ENCODE data around the gene INO80. TPM values are rescaled to one million over a fixed set of nuclear protein-coding genes. Genes with fewer than 3 reads are reported as not detected.
"Not testable (repeated sequence)": the region's sequence is repeated elsewhere in the genome, so short reads cannot be mapped to it uniquely, and the experiment has no call there.

The INO80 gene
- total RNA-seq, 1 donor from 2014 or later = 31.7 TPM

- DNase-seq (ENCODE audit: extremely low spot score in 2 of 2) = no peak
- Histone ChIP-seq H3K27me3 (no peaks in the 10 kb centered on the region), H3K4me3 (no peak overlapping the region), H3K36me3 (peaks cover 0 to 38% of the 10 kb centered on the region in 2 donors), H3K27ac (no peak overlapping the region), H3K4me1 (no peaks in the 10 kb centered on the region), H3K9me3 (no peaks in the 10 kb centered on the region)
- intact Hi-C loops (cut with DNase I) = no loop called here
- TF ChIP-seq POLR2AphosphoS5 (IDR thresholded peaks at IDR 0.05; ENCODE audit: insufficient read depth in 1 of 2, low read depth in 1 of 2) (no peak), POLR2A (IDR thresholded peaks at IDR 0.05) (no peak), CTCF (IDR thresholded peaks at IDR 0.05) (no peak)
Observed at GRCh38 chr15:41096178-41096577, 19.9 kb downstream of the INO80 start.

GRCh38 chr15:41085029-41085428, 31.1 kb downstream of the INO80 start:
- DNase-seq (ENCODE audit: extremely low spot score in 2 of 2) = no peak
- Histone ChIP-seq H3K27me3 (no peaks in the 10 kb centered on the region), H3K9me3 (no peaks in the 10 kb centered on the region), H3K4me3 (no peak overlapping the region), H3K36me3 (peaks cover 0 to 73% of the 10 kb centered on the region in 2 donors), H3K4me1 (no peaks in the 10 kb centered on the region), H3K27ac (no peak overlapping the region)
- intact Hi-C loops (cut with DNase I) = no loop called here
- TF ChIP-seq CTCF (IDR thresholded peaks at IDR 0.05) (no peak), POLR2A (IDR thresholded peaks at IDR 0.05) (no peak), POLR2AphosphoS5 (IDR thresholded peaks at IDR 0.05; ENCODE audit: insufficient read depth in 1 of 2, low read depth in 1 of 2) (no peak)

GRCh38 chr15:41080144-41080543, 35.9 kb downstream of the INO80 start:
- no peak for DNase-seq (ENCODE audit: extremely low spot score in 2 of 2)
- Histone ChIP-seq H3K4me3 (no peak overlapping the region), H3K27me3 (no peaks in the 10 kb centered on the region), H3K27ac (no peak overlapping the region), H3K9me3 (no peaks in the 10 kb centered on the region), H3K36me3 (peaks cover 0 to 67% of the 10 kb centered on the region in 2 donors), H3K4me1 (no peaks in the 10 kb centered on the region)
- TF ChIP-seq POLR2A (IDR thresholded peaks at IDR 0.05) = no peak
- no peak for TF ChIP-seq CTCF (IDR thresholded peaks at IDR 0.05)
- no peak for TF ChIP-seq POLR2AphosphoS5 (IDR thresholded peaks at IDR 0.05; ENCODE audit: insufficient read depth in 1 of 2, low read depth in 1 of 2)
- intact Hi-C loops (cut with DNase I) = no loop called here

- H3K27me3 ChIP-seq = no peaks in the 10 kb centered on the region
- peaks cover 0 to 67% of the 10 kb centered on the region in 2 donors for H3K36me3 ChIP-seq
- intact Hi-C loops (cut with DNase I) = no loop called here
- no peaks in the 10 kb centered on the region for H3K9me3 ChIP-seq
- H3K4me1 ChIP-seq = no peaks in the 10 kb centered on the region
- DNase-seq (ENCODE audit: extremely low spot score in 2 of 2) = no peak
- no peak overlapping the region for H3K27ac ChIP-seq
- H3K4me3 ChIP-seq = no peak overlapping the region
- TF ChIP-seq CTCF (IDR thresholded peaks at IDR 0.05) (no peak), POLR2AphosphoS5 (IDR thresholded peaks at IDR 0.05; ENCODE audit: insufficient read depth in 1 of 2, low read depth in 1 of 2) (no peak), POLR2A (IDR thresholded peaks at IDR 0.05) (no peak)
Observed at GRCh38 chr15:41079717-41080116, 36.4 kb downstream of the INO80 start.

- peaks cover 0 to 65% of the 10 kb centered on the region in 2 donors for H3K36me3 ChIP-seq
- H3K27me3 ChIP-seq; H3K4me3 ChIP-seq; H3K9me3 ChIP-seq; H3K4me1 ChIP-seq; DNase-seq (ENCODE audit: extremely low spot score in 2 of 2); H3K27ac ChIP-seq; intact Hi-C loops (cut with DNase I): not testable (repeated sequence)
Observed at GRCh38 chr15:41078879-41079278, 37.2 kb downstream of the INO80 start.

GRCh38 chr15:41078125-41078524, 38.0 kb downstream of the INO80 start:
- DNase-seq (ENCODE audit: extremely low spot score in 2 of 2) = no peak
- H3K4me1 ChIP-seq = no peaks in the 10 kb centered on the region
- H3K27me3 ChIP-seq = no peaks in the 10 kb centered on the region
- no peaks in the 10 kb centered on the region for H3K9me3 ChIP-seq
- TF ChIP-seq POLR2AphosphoS5 (IDR thresholded peaks at IDR 0.05; ENCODE audit: insufficient read depth in 1 of 2, low read depth in 1 of 2) (no peak), POLR2A (IDR thresholded peaks at IDR 0.05) (no peak), CTCF (IDR thresholded peaks at IDR 0.05) (no peak)
- no peak overlapping the region for H3K4me3 ChIP-seq
- no peak overlapping the region for H3K27ac ChIP-seq
- intact Hi-C loops (cut with DNase I) = no loop called here
- peaks cover 0 to 68% of the 10 kb centered on the region in 2 donors for H3K36me3 ChIP-seq

Measured in vagina (tissue), 2 donors.